HG03432 (cell line): Measurements from ENCODE around the gene ELMO1.

Experiments
- ATAC-seq: cut with Tn5 transposase; IDR thresholded peaks from one replicate; pipeline ENCODE4 v1.9.1; 2021; ENCODE audit warnings: mild to moderate bottlenecking, moderate library complexity; ENCODE audit not compliant: unreplicated experiment

The ELMO1 gene

GRCh38 chr7:37282093-37282444, 166.6 kb downstream of the ELMO1 start:
- ATAC-seq = no peak

GRCh38 chr7:37281368-37282092, 167.1 kb downstream of the ELMO1 start:
- ATAC-seq = no peak

GRCh38 chr7:37277513-37277912, 171.2 kb downstream of the ELMO1 start:
- no peak for ATAC-seq

- no peak for ATAC-seq
These were observed 173.5 kb downstream of the ELMO1 start for GRCh38 chr7:37275078-37275710.

- no peak for ATAC-seq
These were observed 174.8 kb downstream of the ELMO1 start for GRCh38 chr7:37273891-37274290.

- no peak for ATAC-seq
These were observed 178.8 kb downstream of the ELMO1 start for GRCh38 chr7:37269711-37270508.

- no peak for ATAC-seq
These were observed 181.4 kb downstream of the ELMO1 start for GRCh38 chr7:37267251-37267650.

- ATAC-seq = no peak
These were observed 182.8 kb downstream of the ELMO1 start for GRCh38 chr7:37265876-37266275.

- no peak for ATAC-seq
These were observed 183.7 kb downstream of the ELMO1 start for GRCh38 chr7:37265006-37265405.

GRCh38 chr7:37262181-37262580, 186.5 kb downstream of the ELMO1 start:
- no peak for ATAC-seq

- no peak for ATAC-seq
These were observed 189.3 kb downstream of the ELMO1 start for GRCh38 chr7:37259319-37259821.

- ATAC-seq = no peak
These were observed 192.0 kb downstream of the ELMO1 start for GRCh38 chr7:37256631-37257030.

- ATAC-seq = no peak
These were observed 193.2 kb downstream of the ELMO1 start for GRCh38 chr7:37255327-37255944.

- no peak for ATAC-seq
These were observed 197.4 kb downstream of the ELMO1 start for GRCh38 chr7:37251222-37251621.

GRCh38 chr7:37249240-37249639, 199.4 kb downstream of the ELMO1 start:
- ATAC-seq = no peak

- ATAC-seq = no peak
These were observed 200.2 kb downstream of the ELMO1 start for GRCh38 chr7:37248396-37248861.

GRCh38 chr7:37247861-37248260, 200.8 kb downstream of the ELMO1 start:
- ATAC-seq = no peak

- no peak for ATAC-seq
These were observed 203.1 kb downstream of the ELMO1 start for GRCh38 chr7:37245590-37245989.

GRCh38 chr7:37236906-37237305, 211.8 kb downstream of the ELMO1 start:
- no peak for ATAC-seq

GRCh38 chr7:37235813-37236212, 212.9 kb downstream of the ELMO1 start:
- ATAC-seq = no peak

GRCh38 chr7:37234928-37235327, 213.7 kb downstream of the ELMO1 start:
- ATAC-seq = no peak
